Astrocyte of the hippocampus (primary cell): ENCODE data around the gene ARHGEF4.

Experiments used
- DNase-seq: peaks from one replicate; pipeline ENCODE4 v3.0.0; 2011; ENCODE audit warnings: low read depth, low spot score

Gene ARHGEF4

GRCh38 chr2:130849896-130850787 lies 13.4 kb downstream of the ARHGEF4 start:
- DNase-seq, result no peak

DNA sequence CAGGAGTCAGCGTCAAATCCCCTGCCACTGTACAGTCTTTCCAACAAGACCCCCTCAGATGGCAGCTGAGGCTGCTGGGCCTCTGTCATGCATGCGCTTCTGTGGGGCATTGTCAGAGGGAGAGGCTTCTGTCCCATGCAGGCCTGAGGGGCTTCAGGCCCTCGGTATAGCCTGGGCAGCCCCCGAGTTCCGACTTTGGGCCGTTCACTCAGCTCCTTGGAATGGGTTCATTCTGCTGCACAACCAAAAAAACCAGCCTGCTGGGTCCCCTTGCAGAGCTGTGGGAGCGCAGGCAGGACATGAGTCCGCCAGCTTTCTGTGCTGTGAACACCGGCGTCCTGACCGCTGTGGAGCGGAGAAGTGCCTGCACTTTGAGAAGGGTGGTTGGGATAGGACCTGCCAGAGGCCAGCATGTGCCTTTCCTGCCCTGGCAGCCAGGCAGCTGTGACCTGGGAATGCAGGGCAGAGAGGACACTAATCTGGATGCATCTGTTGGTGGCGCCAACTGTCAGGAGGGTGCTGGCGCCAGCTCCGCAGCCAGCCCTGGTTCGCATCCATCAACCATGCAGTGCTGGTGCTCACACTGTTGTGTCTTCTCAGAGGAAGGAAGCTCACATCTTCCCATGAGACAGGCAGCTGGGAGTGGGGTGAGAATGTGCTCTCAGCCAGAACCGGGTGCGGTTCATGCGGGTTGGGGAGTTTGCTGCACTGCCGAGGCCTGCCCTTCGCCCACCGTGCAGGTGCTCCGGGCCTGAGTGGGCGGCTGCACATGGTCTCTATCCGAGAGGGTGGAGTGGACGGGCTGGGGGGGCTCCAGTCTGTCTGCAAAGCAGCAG lies 14.3 kb downstream of the ARHGEF4 start:
- DNase-seq, result no peak

DNA sequence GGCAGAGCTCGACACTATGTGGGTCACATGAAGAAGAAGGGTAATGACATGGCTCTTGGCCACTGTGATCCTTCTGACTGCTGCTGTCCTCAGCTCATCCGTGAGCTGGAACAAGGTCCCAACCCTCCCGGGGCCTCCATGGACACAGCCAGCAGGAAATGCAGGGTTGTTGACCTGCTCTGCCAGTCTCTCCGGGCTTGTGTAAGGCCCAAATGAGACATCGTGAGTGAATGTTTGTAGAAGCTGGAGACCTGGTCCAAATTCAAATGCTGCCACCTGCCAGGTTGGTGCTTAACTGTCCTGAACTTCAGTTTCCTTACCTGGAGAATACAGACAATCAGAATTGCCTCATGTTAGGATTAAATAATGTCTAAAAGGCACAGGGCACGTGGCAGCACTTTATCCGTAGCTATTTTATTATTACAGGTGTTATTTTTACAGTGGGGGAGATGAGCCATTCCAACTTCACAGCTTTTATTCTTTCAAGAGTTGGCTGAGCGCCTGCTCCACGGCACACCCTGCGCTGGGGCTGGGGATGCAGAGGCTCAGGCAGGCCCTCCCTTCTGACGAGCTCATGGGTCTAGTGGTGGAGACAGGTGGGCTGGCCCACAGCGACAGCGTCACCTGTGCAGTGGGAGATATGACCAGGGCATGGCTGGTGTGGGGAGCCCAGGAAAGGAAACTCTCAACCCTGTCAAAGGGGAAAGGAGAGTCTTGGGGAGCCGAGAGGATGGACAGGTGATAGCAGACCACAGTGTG lies 15.1 kb downstream of the ARHGEF4 start:
- no peak for DNase-seq

DNA sequence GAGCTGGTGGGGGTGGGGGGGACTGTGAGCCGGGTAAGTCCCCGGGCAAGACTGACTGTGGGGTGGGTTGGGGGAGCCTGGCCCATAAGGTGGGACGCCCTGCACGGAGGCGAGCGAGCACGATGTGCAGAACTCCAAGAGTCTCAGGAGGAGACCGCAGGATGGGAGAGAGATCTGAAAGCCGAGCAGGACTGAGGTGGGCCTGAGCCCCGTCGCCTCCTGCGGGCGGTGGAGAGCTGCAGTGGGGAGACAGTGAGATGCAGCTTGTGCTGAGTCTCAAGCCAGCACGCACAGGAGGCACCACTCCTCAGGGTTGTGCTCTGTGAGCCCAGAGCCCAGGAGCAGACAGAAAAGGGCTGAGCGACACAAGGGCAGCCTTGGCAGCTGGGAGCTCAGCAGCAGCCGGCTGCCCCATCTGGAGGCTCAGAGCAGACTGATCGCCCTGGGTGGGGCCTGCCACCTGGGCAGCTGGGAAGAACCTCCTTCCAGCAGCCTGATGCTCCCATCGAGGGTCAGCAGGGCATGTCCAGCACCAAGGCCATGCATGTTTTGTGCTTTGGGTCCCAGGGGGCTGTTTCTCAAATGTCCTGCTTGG lies 15.9 kb downstream of the ARHGEF4 start:
- DNase-seq, result no peak

GRCh38 chr2:130853391-130853790 lies 16.7 kb downstream of the ARHGEF4 start:
- no peak for DNase-seq

GRCh38 chr2:130854301-130854700 lies 17.6 kb downstream of the ARHGEF4 start:
- no peak for DNase-seq

- peak; percentile 64 for DNase-seq
Observed at GRCh38 chr2:130864830-130865800, 28.4 kb downstream of the ARHGEF4 start.

GRCh38 chr2:130869441-130870160 lies 32.9 kb downstream of the ARHGEF4 start:
- DNase-seq, result peak; percentile 52

DNA sequence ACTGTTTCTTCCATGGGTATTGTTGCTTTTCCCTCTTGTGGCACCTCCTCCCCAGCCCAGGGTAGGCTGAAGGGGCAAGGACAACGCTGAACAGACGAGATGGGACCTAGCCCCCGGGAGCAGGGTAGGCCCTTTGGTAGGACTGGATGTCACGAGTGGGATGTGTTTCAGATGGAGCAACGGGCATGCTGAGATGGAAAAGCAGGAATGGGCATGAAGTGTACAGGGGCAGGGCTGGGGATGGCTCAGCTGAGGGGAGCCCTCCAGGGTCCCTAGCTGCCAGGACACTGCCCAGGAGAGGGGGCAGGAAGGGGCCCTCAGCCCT lies 33.4 kb downstream of the ARHGEF4 start:
- no peak for DNase-seq

DNA sequence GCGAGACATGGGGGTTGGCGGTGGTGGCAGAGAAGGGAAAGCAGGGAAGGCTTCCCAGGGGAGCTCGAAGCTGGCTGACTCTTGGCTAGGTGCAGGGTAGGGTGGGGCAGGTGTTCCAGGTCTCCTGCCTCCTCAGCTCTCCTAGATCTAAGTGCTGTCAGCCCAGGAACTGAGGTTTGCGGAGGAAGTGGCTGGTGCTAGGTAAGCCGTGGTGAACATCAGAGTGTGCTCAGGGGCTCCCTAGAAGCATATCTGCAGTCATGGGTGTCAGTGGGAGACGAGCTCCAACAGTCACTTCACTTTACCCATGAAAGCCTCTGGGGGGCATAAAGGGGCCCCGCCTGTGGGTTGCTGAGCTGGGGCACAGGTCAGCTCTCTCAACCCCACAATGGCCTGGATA lies 34.1 kb downstream of the ARHGEF4 start:
- no peak for DNase-seq

DNA sequence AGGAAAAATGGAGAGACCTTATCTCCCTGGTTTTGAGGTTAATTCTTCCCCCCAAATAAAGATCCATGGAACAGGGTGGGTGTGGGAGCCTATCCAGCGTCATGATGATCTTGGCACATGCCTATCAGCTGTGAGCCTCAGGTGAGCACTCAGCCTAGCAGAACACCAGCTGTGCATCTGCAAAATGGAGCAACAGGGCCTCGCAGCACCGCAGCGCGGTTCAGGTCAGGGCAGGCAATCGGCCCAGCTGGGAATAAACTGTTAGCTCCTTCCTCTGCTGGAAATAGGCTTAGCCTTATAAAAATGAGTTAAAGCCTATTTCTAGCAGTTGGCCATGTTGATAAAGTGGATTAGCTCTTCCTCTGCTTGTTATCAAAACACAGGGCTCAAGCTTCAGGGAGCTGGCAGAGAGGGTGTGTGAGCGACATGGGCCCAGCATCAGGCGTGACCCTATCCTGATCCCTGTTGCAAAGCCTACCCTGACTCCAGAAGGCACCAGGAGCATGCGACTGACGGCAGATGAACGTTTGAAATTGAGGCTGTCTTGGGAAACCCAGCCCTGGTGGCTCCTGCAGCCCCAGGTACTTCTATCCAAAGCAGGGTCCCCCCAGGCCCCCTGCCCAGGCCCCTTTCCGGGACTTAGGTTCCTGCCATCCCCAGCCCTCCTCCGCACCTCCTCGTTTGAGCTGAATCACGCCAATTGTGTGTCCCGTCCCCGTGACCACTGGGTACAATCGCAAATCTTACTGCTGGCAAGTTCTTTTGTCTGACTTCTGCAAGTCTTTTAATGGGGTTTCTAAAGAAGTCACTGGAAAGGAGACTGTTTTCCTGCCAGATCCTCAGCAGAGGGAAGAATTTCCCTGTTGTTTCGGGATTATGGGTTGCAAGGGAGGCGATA lies 35.4 kb downstream of the ARHGEF4 start:
- DNase-seq, result peak; percentile 30

DNA sequence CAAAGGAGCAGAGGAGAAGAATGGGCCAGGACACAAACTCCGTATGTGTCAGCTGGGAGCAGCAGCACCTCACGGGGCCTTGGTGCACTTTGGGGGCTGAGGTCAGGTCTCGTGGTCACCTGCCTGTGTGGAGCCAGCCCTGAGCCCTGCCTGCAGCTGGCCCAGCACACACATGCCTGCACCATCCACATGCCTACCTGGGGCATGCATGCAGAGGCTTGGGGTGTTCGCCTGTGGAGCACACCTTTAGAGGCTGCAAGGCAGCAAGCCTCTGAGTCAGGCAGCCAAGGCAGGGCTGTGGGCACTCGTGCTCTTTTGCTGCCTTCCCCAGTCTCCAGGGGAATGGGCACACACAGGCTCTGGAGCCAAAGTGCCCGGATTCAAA lies 36.0 kb downstream of the ARHGEF4 start:
- DNase-seq, result no peak

DNA sequence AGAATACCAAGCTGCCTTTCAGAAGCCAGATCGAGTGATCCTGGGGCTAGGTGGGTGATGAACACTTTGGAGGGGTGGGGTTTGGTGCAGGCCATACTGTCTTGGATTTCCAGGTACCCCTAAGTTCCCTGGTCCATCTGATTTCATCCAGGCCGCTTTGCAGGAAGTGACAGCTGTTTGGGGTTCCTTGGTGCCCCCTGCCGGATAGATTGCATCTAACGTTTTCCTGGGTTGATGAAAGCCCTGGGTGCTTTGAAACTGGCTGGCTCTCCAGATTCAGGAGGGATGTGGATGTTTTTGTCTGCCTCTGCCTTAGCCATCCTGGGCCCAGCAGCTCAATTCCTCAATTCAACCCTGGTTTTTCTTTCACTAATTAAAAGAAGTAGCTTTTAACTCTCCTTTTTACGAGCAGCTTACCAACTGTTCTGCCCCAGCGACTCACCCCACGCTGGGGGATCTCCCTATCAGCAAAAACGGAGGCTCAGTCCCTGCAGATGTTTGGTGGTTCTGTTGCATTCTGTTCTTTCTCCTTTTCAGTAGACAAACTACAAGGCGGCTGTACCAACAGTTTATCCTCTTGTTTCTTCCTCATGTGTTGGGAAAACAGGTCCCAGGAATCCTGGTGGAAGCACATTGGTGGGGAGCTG lies 37.1 kb downstream of the ARHGEF4 start:
- DNase-seq, result peak; percentile 86

- DNase-seq, result no peak
Observed at GRCh38 chr2:130874512-130874911, 37.8 kb downstream of the ARHGEF4 start.

GRCh38 chr2:130875935-130876334 lies 39.2 kb downstream of the ARHGEF4 start:
- DNase-seq, result no peak

- DNase-seq, result no peak
Observed at GRCh38 chr2:130877258-130877657, 40.5 kb downstream of the ARHGEF4 start.

DNA sequence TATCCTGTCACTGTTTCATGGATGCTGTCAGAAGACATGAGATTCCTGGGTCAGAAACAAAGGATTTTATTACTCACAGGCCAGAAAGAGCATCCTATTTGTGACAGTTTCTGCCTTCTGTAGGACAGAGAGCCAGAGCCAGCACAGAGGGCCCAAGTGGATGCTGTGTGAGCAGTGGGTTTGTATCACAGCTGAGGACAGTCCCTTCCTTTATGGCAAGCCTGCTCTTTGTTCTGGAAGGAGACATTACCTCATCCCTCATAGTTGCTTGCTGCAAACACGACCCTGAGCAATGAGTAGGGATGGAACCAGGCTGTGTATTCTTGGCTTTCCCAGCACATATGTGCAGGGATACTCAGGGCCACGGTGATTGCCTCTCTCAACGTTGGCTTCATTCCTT lies 41.6 kb downstream of the ARHGEF4 start:
- DNase-seq, result no peak

DNA sequence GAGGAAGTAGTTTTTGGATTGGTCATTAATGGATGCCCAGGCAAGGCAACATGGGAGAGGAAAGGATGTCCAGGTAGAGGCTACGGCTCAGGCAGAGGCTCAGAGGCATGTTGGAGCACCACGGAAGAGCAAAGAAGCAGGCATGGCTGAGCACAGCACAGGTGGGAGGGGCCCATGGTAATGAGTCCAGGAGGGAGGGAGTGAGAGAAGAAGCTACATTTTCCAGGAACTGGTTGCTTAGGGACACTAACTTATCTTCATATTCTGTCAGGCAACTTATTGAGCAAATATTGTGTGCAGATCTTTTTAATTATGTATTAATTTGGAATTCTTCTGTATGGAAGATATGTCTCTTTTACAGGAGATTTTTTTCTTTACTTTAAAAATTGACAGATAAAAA lies 42.2 kb downstream of the ARHGEF4 start:
- no peak for DNase-seq
